ACC112 (cell line): Measurements from ENCODE around the gene RHOT2.

Experiments used
- H2AFZ ChIP-seq: fragments of 200-600 bp; sonication (generic); one replicate; pipeline ENCODE4 v1.6.0; 2017; ENCODE audit warnings: antibody characterized with exemption, low read length; ENCODE audit not compliant: unreplicated experiment
- H3K27ac ChIP-seq: fragments of 200-600 bp; sonication (generic); 2 replicates; pipeline ENCODE4 v1.5.1; 2014; ENCODE audit warnings: low read depth, mild to moderate bottlenecking, antibody characterized with exemption, low read length, moderate library complexity
- H3K27me3 ChIP-seq: fragments of 200-600 bp; sonication (generic); 2 replicates; pipeline ENCODE4 v1.6.1; 2014; ENCODE audit warnings: mild to moderate bottlenecking, antibody characterized with exemption, low read length, moderate library complexity, mixed read lengths; ENCODE audit not compliant: insufficient read depth
- H3K36me3 ChIP-seq: fragments of 200-600 bp; sonication (generic); 2 replicates; pipeline ENCODE4 v1.6.1; 2016; ENCODE audit warnings: mild to moderate bottlenecking, antibody characterized with exemption, low read length, moderate library complexity, mixed read lengths; ENCODE audit not compliant: insufficient read depth
- H3K4me1 ChIP-seq: fragments of 200-600 bp; sonication (generic); one replicate; pipeline ENCODE4 v1.6.1; 2016; ENCODE audit warnings: low read length, mixed read lengths; ENCODE audit not compliant: insufficient read depth, unreplicated experiment, control insufficient read depth
- H3K4me3 ChIP-seq: fragments of 200-600 bp; sonication (generic); 2 replicates; pipeline ENCODE4 v1.5.1; 2014; ENCODE audit warnings: mild to moderate bottlenecking, low read depth, low read length
- H3K79me2 ChIP-seq: fragments of 200-600 bp; sonication (generic); one replicate; pipeline ENCODE4 v1.6.0; 2016; ENCODE audit warnings: low read length; ENCODE audit not compliant: control insufficient read depth, unreplicated experiment, insufficient read depth

The RHOT2 gene

DNA sequence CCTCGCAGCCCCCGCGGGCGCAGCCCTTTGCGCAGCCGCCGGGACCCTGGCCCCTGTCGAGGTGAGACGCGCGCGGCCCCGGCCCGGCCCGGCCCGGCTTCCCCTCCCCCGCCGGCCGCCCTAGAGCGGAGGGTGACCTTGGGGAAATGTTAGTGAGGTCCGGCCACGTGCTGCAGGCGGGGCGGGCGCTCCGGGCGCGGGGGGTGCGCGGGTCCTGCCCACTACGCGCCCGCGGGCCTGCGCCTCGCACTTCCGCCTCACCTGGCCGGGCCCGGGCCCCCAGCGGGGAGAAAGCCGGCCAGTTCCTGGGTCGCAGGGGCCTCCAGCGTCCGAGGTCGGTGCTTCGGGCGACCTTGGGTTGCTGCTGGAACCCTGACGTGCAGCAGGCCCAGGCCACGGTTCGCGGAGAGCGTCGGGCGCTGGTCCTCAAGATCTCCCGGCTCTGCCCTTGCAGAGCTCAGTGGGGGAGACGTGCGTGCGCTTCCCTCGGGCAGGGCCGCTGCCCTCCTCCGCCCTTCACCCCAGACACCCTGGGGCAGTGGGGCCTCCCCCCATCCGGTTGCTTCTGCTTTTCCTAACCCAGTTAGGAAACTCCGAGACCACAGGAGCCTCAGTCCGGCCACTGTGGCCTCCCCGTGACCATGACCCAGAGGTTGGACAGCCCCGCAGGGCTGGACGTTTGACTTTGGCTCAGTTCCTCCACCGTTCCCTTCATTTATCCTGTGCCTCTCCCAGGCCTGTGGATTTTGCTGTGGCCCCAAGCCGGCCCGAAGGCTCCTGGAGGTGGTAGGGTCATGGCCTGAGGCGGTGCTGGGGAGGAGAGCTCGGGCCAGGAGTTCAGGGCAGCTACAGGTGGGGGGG is 25.5 kb upstream of the RHOT2 start:
- no peaks in the 10 kb centered on the region for H3K27me3 ChIP-seq
- peak overlapping the region; percentile 83 for H3K4me3 ChIP-seq
- no peak overlapping the region for H3K27ac ChIP-seq
- peak overlapping the region; percentile 21 for H2AFZ ChIP-seq
- no peaks in the 10 kb centered on the region for H3K36me3 ChIP-seq
- H3K4me1 ChIP-seq, result peaks cover 14% of the 10 kb centered on the region
- H3K79me2 ChIP-seq, result peaks cover 12% of the 10 kb centered on the region

DNA sequence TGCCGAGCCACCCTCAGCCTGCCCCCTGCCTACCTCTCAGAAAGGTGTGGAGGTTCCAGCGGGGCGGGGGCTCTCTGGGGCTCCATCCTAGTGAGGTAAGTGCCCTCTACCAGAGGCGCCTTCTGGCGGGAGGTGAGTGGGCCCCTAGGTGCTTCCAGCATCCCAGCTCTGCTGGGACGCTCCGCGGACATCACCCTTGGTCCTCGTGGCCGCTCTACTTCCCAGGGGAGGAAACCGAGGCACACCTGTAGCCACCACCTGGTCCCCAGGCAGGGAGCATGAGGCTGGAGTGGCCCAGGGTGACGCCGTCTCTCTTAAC is 24.9 kb upstream of the RHOT2 start:
- H3K27ac ChIP-seq, result no peak overlapping the region
- H3K36me3 ChIP-seq, result no peaks in the 10 kb centered on the region
- no peaks in the 10 kb centered on the region for H3K27me3 ChIP-seq
- peak overlapping the region; percentile 83 for H3K4me3 ChIP-seq
- peaks cover 12% of the 10 kb centered on the region for H3K79me2 ChIP-seq
- no peak overlapping the region for H2AFZ ChIP-seq
- peaks cover 17% of the 10 kb centered on the region for H3K4me1 ChIP-seq

GRCh38 chr16:644556-644955 is 23.4 kb upstream of the RHOT2 start:
- Histone ChIP-seq H3K4me1 (peaks cover 17% of the 10 kb centered on the region), H3K4me3 (no peak overlapping the region), H2AFZ (no peak overlapping the region), H3K79me2 (peaks cover 12% of the 10 kb centered on the region), H3K27ac (no peak overlapping the region), H3K27me3 (no peaks in the 10 kb centered on the region), H3K36me3 (no peaks in the 10 kb centered on the region)

GRCh38 chr16:645852-646678 is 21.9 kb upstream of the RHOT2 start:
- Histone ChIP-seq H3K4me3 (no peak overlapping the region), H3K27me3 (no peaks in the 10 kb centered on the region), H3K27ac (no peak overlapping the region), H3K4me1 (peaks cover 21% of the 10 kb centered on the region), H3K36me3 (no peaks in the 10 kb centered on the region), H3K79me2 (peaks cover 14% of the 10 kb centered on the region), H2AFZ (no peak overlapping the region)

DNA sequence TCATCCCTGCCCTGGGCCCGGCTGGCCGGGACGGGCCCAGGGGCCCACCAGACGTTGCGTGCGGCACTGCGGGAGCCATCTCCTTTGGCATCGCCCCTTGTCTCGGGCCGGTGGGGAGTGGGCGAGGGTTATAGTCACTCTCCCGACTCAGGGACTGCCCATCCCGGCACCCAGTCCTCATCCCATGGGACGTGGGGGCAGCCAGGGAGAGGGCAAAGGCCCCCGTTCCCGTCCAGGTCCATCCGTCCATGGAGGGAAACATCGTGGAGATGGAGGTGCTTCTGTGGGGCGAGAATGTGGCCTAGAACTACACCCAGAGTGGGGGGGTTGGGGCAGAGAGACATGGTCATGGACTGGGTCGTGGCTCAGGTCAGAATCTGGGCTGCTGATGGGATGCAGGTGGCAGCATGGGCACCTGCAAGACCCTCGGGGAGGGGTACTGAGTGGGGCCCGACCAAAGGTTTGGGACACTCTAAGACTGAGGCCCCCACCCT is 21.2 kb upstream of the RHOT2 start:
- H3K4me3 ChIP-seq, result no peak overlapping the region
- H3K27ac ChIP-seq, result no peak overlapping the region
- H3K79me2 ChIP-seq, result peaks cover 14% of the 10 kb centered on the region
- H3K27me3 ChIP-seq, result no peaks in the 10 kb centered on the region
- no peak overlapping the region for H2AFZ ChIP-seq
- no peaks in the 10 kb centered on the region for H3K36me3 ChIP-seq
- H3K4me1 ChIP-seq, result peaks cover 21% of the 10 kb centered on the region

DNA sequence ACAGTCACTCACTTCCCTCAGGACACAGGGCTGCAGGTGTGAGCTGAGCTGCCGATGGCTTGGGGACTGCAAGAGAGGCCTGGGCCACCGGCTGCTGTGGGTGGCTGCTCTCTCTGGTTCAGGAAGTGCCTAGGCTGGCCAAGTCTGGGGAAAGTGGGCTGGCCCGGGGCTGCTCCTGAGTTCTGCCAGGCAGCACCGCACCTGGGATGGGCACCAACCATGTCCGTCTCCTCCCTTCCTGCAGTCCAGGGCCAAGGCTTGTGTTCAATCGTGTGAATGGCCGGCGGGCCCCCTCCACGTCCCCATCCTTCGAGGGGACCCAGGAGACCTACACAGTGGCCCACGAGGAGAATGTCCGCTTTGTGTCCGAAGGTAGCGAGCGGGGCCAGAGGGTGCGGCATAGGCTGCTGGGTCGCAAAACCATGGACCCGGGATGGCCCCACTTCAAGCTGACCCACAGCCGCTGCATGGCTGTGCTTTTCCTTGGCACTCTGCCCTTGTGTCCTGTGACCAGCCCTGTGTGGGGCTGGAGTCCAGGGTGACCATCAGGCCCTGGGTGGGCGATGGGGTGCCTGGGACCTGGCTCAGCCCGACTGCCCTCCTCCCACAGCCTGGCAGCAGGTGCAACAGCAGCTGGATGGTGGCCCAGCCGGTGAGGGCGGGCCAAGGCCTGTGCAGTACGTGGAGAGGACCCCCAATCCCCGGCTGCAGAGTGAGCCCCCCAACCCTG is 20.6 kb upstream of the RHOT2 start:
- no peak overlapping the region for H3K27ac ChIP-seq
- no peaks in the 10 kb centered on the region for H3K27me3 ChIP-seq
- H2AFZ ChIP-seq, result no peak overlapping the region
- no peaks in the 10 kb centered on the region for H3K36me3 ChIP-seq
- peaks cover 13% of the 10 kb centered on the region for H3K79me2 ChIP-seq
- H3K4me3 ChIP-seq, result no peak overlapping the region; the same call in 1 of the 2 replicates
- H3K4me1 ChIP-seq, result peaks cover 21% of the 10 kb centered on the region

GRCh38 chr16:648071-648780 is 19.7 kb upstream of the RHOT2 start:
- H3K27me3 ChIP-seq, result no peaks in the 10 kb centered on the region
- no peaks in the 10 kb centered on the region for H3K36me3 ChIP-seq
- H3K4me3 ChIP-seq, result peak overlapping the region; percentile 96
- H3K4me1 ChIP-seq, result peaks cover 21% of the 10 kb centered on the region
- peak overlapping the region; percentile 71 for H2AFZ ChIP-seq
- H3K79me2 ChIP-seq, result peaks cover 6% of the 10 kb centered on the region
- H3K27ac ChIP-seq, result peak overlapping the region; percentile 81

- no peaks in the 10 kb centered on the region for H3K36me3 ChIP-seq
These were observed 18.9 kb upstream of the RHOT2 start, which contains the start of gene WDR90 for GRCh38 chr16:648781-649589. TSS of gene WDR90 (plus strand) at chr16:649365. CDS start at chr16:649417, 52 bp downstream.

DNA sequence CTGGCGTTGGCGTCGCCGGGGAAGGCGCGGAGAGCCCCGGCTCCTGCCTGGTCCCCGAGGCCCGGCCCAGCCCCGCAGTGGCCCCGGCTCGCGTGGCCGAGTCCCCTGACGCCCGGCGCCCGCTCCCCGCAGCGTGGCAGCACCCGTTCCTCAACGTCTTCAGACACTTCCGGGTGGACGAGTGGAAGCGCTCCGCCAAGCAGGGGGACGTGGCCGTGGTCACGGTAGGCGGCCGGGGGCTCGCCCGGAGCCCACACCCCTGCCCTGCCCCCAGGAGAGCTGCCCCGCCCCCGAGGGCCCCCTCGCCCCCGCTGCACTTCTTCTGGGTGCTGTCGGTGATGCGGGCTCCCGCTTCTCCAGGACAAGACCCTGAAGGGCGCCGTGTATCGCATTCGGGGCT is 18.3 kb upstream of the RHOT2 start:
- Histone ChIP-seq H3K79me2 (peaks cover 5% of the 10 kb centered on the region), H3K27ac (peak overlapping the region; percentile 81), H2AFZ (peak overlapping the region; percentile 32), H3K4me3 (peak overlapping the region; percentile 96), H3K36me3 (no peaks in the 10 kb centered on the region), H3K27me3 (no peaks in the 10 kb centered on the region), H3K4me1 (peaks cover 21% of the 10 kb centered on the region)

More at GRCh38 chr16:648781-649589, 18.9 kb upstream of the RHOT2 start, which contains the start of gene WDR90:
- peak within 1 kb of the TSS; percentile 96 for H3K4me3 ChIP-seq
- H3K79me2 ChIP-seq, result peaks cover 5% of the 10 kb centered on the region
- H2AFZ ChIP-seq, result peak within 1 kb of the TSS; percentile 71
- no peaks in the 10 kb centered on the region for H3K27me3 ChIP-seq
- H3K27ac ChIP-seq, result peak within 1 kb of the TSS; percentile 81
- H3K4me1 ChIP-seq, result peaks cover 21% of the 10 kb centered on the region
